ENCODE results near the gene CYP4A22. TPM values are rescaled to one million over a fixed set of nuclear protein-coding genes. Genes with fewer than 3 reads are reported as not detected.

The CYP4A22 gene
- total and polyA plus RNA-seq, 2 experiments from 2014 or later, result not detected

- TF ChIP-seq CTCF (conservative IDR thresholded peaks at IDR 0.05; ENCODE audit: low read depth in 2 of 2) (no peak), EZH2phosphoT487 (IDR thresholded peaks at IDR 0.05; ENCODE audit: unreplicated experiment) (no peak), REST (IDR thresholded peaks at IDR 0.05; ENCODE audit: unreplicated experiment) (no peak)
Observed at GRCh38 chr1:47164552-47164951, 27.3 kb downstream of the CYP4A22 start (continued).

GRCh38 chr1:47172782-47173181 lies 35.5 kb downstream of the CYP4A22 start:
- H3K79me2 ChIP-seq (replicated peaks; ENCODE audit: insufficient read depth), result no peaks in the 10 kb centered on the region
- H3K9me2 ChIP-seq (ENCODE audit: insufficient read depth), result no peaks in the 10 kb centered on the region
- H3K9me3 Mint-ChIP-seq, result peaks cover 6% of the 10 kb centered on the region; the same call in 2 of the 3 replicates
- no peak for DNase-seq (ENCODE audit: low spot score)
- H3K27ac ChIP-seq (ENCODE audit: low read depth), result no peak overlapping the region
- no peaks in the 10 kb centered on the region for H4K20me1 ChIP-seq (replicated peaks; ENCODE audit: insufficient read depth)
- no peak overlapping the region for H2AFZ ChIP-seq
- ATAC-seq, result no peak
- H3K4me1 Mint-ChIP-seq, result no peaks in the 10 kb centered on the region
- no peak overlapping the region for H3K27ac Mint-ChIP-seq
- H3K27me3 ChIP-seq (ENCODE audit: insufficient read depth), result no peaks in the 10 kb centered on the region
- H3K4me3 Mint-ChIP-seq, result no peak overlapping the region
- no peaks in the 10 kb centered on the region for H3F3A ChIP-seq (replicated peaks; ENCODE audit: low read depth)
- no peaks in the 10 kb centered on the region for H3K4me1 ChIP-seq (ENCODE audit: insufficient read depth)
- no peaks in the 10 kb centered on the region for H3K36me3 Mint-ChIP-seq (ENCODE audit: low read depth)
- H3K27me3 Mint-ChIP-seq (ENCODE audit: insufficient read depth, low read depth, poor library complexity), result peaks cover 9% of the 10 kb centered on the region
- H3K36me3 ChIP-seq (ENCODE audit: insufficient read depth), result no peaks in the 10 kb centered on the region
- H3K4me3 ChIP-seq, result no peak overlapping the region
- no peak overlapping the region for H3K4me2 ChIP-seq
- no peak for TF ChIP-seq REST (IDR thresholded peaks at IDR 0.05; ENCODE audit: unreplicated experiment)
- no peak for TF ChIP-seq POLR2AphosphoS5 (IDR thresholded peaks at IDR 0.05; ENCODE audit: low read depth)
- no peak for TF ChIP-seq ZNF331 (CRISPR knock-in tag; IDR thresholded peaks at IDR 0.05; ENCODE audit: low read depth)
- TF ChIP-seq ZNF114 (CRISPR knock-in tag; IDR thresholded peaks at IDR 0.05), result no peak
- TF ChIP-seq ETS1 (IDR thresholded peaks at IDR 0.05), result no peak
- no peak for TF ChIP-seq EZH2phosphoT487 (IDR thresholded peaks at IDR 0.05; ENCODE audit: unreplicated experiment)
- no peak for TF ChIP-seq CREB1 (CRISPR knock-in tag; IDR thresholded peaks at IDR 0.05; ENCODE audit: low read depth)
- no peak for TF ChIP-seq EZH2 (IDR thresholded peaks at IDR 0.05; ENCODE audit: low read depth, unreplicated experiment)
- no peak for TF ChIP-seq STAT1 (IDR thresholded peaks at IDR 0.05; ENCODE audit: unreplicated experiment)
- no peak for TF ChIP-seq NANOG (IDR thresholded peaks at IDR 0.05; ENCODE audit: borderline replicate concordance)
- no peak for TF ChIP-seq CTCF (conservative IDR thresholded peaks at IDR 0.05; ENCODE audit: low read depth in 2 of 2)
